MCF 10A (cell line): ENCODE results near the gene FAM174A. TPM values are rescaled to one million over a fixed set of nuclear protein-coding genes. Genes with fewer than 3 reads are reported as not detected.

Experiments used
- BruUV-seq: library from RNA; stranded (reverse); fragments of 400-500 nt; replicated peaks from 2 replicates; lab custom pipeline; 2021; lab: Mats Ljungman, UMichigan
- CTCF ChIA-PET: fragments of 300-600 bp; sonication (Branson Sonifier 250); formaldehyde crosslinking; extraction: SDS; loops from one replicate; lab custom pipeline; 2021; ENCODE audit warnings: antibody characterized with exemption, inconsistent platforms; lab: Yijun Ruan, JAX
- POLR2A ChIA-PET: fragments of 300-600, 350-650 bp; sonication (Branson Sonifier 250); formaldehyde crosslinking; extraction: SDS; loops from one replicate; lab custom pipeline; 2020; ENCODE audit warnings: antibody characterized with exemption, inconsistent platforms; lab: Yijun Ruan, JAX
- DNase-seq: peaks from one replicate; pipeline ENCODE4 v3.0.0-alpha.2; 2018; ENCODE audit not compliant: unreplicated experiment
- H3K27ac Mint-ChIP-seq: one replicate; pipeline ENCODE4 v1.8.0; 2022; ENCODE audit warnings: mild to moderate bottlenecking, low read depth, mixed read lengths; ENCODE audit not compliant: unreplicated experiment
- H3K27me3 Mint-ChIP-seq: one replicate; pipeline ENCODE4 v1.8.0; 2022; ENCODE audit warnings: mixed read lengths; ENCODE audit not compliant: insufficient read depth, unreplicated experiment
- H3K36me3 Mint-ChIP-seq: one replicate; pipeline ENCODE4 v1.8.0; 2022; ENCODE audit warnings: mild to moderate bottlenecking, moderate library complexity, mixed read lengths; ENCODE audit not compliant: insufficient read depth, unreplicated experiment
- H3K4me1 Mint-ChIP-seq: one replicate; pipeline ENCODE4 v1.8.0; 2022; ENCODE audit warnings: mixed read lengths; ENCODE audit not compliant: insufficient read depth, unreplicated experiment
- H3K4me3 Mint-ChIP-seq: one replicate; pipeline ENCODE4 v1.8.0; 2022; ENCODE audit warnings: mild to moderate bottlenecking, moderate library complexity, mixed read lengths; ENCODE audit not compliant: unreplicated experiment
- H3K9me3 Mint-ChIP-seq: one replicate; pipeline ENCODE4 v1.8.0; 2022; ENCODE audit warnings: mixed read lengths; ENCODE audit not compliant: unreplicated experiment
- intact Hi-C: fragments of 100-400 bp; cut with micrococcal nuclease; formaldehyde crosslinking; loops from 2 replicates; pipeline ENCODE4 v1.14.1; 2022
- total RNA-seq: library from RNA; stranded (reverse); gene quantifications from 2 replicates; pipeline ENCODE4 v1.2.3, GENCODE V29; 2022
- TF ChIP-seq, protein P1 (sequence below): fragments of 200-600 bp; IDR thresholded peaks from one replicate; pipeline ENCODE4 v1.8.0; 2022; ENCODE audit warnings: antibody characterized with exemption, mild to moderate bottlenecking; ENCODE audit not compliant: unreplicated experiment

FAM174A gene
- total RNA-seq, 1 experiment from 2014 or later, result 9.7 TPM

DNA sequence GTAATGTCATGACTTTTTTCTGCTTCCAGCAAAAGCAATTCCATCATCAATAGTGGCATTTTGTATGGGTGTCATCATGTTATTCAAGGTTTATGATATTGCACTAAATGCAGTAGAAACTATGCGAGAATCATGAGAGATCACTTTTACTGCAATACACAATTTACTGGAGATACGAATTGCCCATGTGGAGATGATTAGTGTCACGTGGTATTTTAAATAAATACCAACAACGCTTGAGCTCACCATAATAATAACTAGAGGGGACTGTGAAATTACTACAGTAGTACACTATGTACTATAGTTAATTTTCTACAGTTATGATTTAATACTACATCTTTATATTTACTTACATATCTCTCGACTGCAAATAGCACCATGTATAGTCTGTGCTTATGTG is 49.7 kb downstream of the FAM174A start:
- intact Hi-C loops, result no loop called here
- H3K4me1 Mint-ChIP-seq, result no peaks in the 10 kb centered on the region
- TF ChIP-seq, protein P1, sequence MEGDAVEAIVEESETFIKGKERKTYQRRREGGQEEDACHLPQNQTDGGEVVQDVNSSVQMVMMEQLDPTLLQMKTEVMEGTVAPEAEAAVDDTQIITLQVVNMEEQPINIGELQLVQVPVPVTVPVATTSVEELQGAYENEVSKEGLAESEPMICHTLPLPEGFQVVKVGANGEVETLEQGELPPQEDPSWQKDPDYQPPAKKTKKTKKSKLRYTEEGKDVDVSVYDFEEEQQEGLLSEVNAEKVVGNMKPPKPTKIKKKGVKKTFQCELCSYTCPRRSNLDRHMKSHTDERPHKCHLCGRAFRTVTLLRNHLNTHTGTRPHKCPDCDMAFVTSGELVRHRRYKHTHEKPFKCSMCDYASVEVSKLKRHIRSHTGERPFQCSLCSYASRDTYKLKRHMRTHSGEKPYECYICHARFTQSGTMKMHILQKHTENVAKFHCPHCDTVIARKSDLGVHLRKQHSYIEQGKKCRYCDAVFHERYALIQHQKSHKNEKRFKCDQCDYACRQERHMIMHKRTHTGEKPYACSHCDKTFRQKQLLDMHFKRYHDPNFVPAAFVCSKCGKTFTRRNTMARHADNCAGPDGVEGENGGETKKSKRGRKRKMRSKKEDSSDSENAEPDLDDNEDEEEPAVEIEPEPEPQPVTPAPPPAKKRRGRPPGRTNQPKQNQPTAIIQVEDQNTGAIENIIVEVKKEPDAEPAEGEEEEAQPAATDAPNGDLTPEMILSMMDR, result no peak
- no peaks in the 10 kb centered on the region for H3K27me3 Mint-ChIP-seq
- POLR2A ChIA-PET, result no interaction called here
- H3K27ac Mint-ChIP-seq, result no peak overlapping the region
- H3K4me3 Mint-ChIP-seq, result no peak overlapping the region
- no TSS peak for BruUV-seq
- CTCF ChIA-PET, result interaction anchor here (0.8 kb wide), 1 partner anchor 1057 kb away, joined by 3 read pairs; no protein-coding TSS in a partner anchor
- H3K9me3 Mint-ChIP-seq, result no peaks in the 10 kb centered on the region
- no peaks in the 10 kb centered on the region for H3K36me3 Mint-ChIP-seq
- DNase-seq, result no peak

- TF ChIP-seq, protein P1, result no peak
- BruUV-seq, result no TSS peak
- no peaks in the 10 kb centered on the region for H3K9me3 Mint-ChIP-seq
- no peak overlapping the region for H3K4me3 Mint-ChIP-seq
- no peak for DNase-seq
- CTCF ChIA-PET, result interaction anchor here (0.6 to 1.1 kb wide), 2 partner anchors 9 to 1095 kb away, joined by 4 read pairs; no protein-coding TSS in a partner anchor
- intact Hi-C loops, result no loop called here
- POLR2A ChIA-PET, result interaction anchor here (0.7 to 1.3 kb wide), 2 partner anchors 9 to 143 kb away, joined by 3 to 4 read pairs; no protein-coding TSS in a partner anchor
- no peak overlapping the region for H3K27ac Mint-ChIP-seq
- H3K4me1 Mint-ChIP-seq, result peaks cover 8% of the 10 kb centered on the region
- H3K27me3 Mint-ChIP-seq, result no peaks in the 10 kb centered on the region
- no peaks in the 10 kb centered on the region for H3K36me3 Mint-ChIP-seq
Observed at GRCh38 chr5:100590867-100591266, 55.7 kb downstream of the FAM174A start.

DNA sequence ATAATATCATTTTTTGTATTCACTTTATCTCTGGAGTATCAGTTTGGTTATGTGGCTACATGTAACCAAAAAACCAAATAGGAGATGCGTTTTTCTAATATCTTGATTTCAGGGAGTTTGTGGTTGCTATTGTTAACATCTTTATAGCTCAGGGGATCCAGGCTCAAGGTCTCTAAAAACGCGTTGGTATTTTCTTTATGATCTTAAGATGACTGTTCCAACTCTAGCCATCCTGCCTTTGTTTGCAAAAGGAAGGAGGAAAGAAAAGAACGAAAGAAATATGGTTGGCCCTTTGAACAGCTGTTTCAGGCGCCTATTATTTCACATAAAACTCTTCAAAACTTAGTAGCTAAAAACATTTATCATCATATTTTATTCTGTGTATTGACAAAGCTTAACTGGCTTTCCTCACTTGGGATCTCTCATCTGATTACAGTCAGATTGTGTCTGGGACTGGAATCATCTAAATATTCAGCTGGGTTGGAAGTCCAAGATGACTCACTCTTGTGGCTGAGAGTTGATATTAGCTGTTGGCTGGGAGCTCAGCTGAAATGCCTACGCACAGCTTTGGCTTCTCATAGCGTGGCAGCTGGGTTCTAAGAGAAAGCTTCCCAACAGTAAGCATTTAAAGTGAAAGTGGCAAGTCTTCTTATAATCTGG is 60.1 kb downstream of the FAM174A start:
- ChIA-PET CTCF (interaction anchor here (0.6 to 1.4 kb wide), 6 partner anchors 9 to 563 kb away, joined by 3 to 5 read pairs (median 3); no protein-coding TSS in a partner anchor), POLR2A (interaction anchor here (1.0 to 1.6 kb wide), 4 partner anchors 9 to 64 kb away, joined by 3 to 5 read pairs (median 4); partner anchors contain the start of gene FAM174A)
- TF ChIP-seq, protein P1, result no peak
- H3K36me3 Mint-ChIP-seq, result no peaks in the 10 kb centered on the region
- BruUV-seq, result no TSS peak
- peak overlapping the region; percentile 1 for H3K4me3 Mint-ChIP-seq
- H3K4me1 Mint-ChIP-seq, result peaks cover 15% of the 10 kb centered on the region
- intact Hi-C loops, result no loop called here
- H3K9me3 Mint-ChIP-seq, result no peaks in the 10 kb centered on the region
- no peaks in the 10 kb centered on the region for H3K27me3 Mint-ChIP-seq
- peak overlapping the region; percentile 28 for H3K27ac Mint-ChIP-seq
- peak; percentile 82 for DNase-seq

- H3K4me3 Mint-ChIP-seq, result peak overlapping the region; percentile 1
- H3K9me3 Mint-ChIP-seq, result no peaks in the 10 kb centered on the region
- ChIA-PET POLR2A (interaction anchor here (1.0 to 1.6 kb wide), 4 partner anchors 9 to 65 kb away, joined by 3 to 5 read pairs (median 4); partner anchors contain the start of gene FAM174A), CTCF (interaction anchor here (0.8 to 1.4 kb wide), 3 partner anchors 8 to 78 kb away, joined by 3 to 5 read pairs (median 4); no protein-coding TSS in a partner anchor)
- TF ChIP-seq, protein P1, result no peak
- BruUV-seq, result no TSS peak
- DNase-seq, result no peak
- peak overlapping the region; percentile 28 for H3K27ac Mint-ChIP-seq
- no peaks in the 10 kb centered on the region for H3K36me3 Mint-ChIP-seq
- H3K27me3 Mint-ChIP-seq, result no peaks in the 10 kb centered on the region
- intact Hi-C loops, result no loop called here
- H3K4me1 Mint-ChIP-seq, result peaks cover 15% of the 10 kb centered on the region
Observed at GRCh38 chr5:100595812-100596173, 60.6 kb downstream of the FAM174A start.
